ENCODE results near the gene LDLRAD3.

DNA sequence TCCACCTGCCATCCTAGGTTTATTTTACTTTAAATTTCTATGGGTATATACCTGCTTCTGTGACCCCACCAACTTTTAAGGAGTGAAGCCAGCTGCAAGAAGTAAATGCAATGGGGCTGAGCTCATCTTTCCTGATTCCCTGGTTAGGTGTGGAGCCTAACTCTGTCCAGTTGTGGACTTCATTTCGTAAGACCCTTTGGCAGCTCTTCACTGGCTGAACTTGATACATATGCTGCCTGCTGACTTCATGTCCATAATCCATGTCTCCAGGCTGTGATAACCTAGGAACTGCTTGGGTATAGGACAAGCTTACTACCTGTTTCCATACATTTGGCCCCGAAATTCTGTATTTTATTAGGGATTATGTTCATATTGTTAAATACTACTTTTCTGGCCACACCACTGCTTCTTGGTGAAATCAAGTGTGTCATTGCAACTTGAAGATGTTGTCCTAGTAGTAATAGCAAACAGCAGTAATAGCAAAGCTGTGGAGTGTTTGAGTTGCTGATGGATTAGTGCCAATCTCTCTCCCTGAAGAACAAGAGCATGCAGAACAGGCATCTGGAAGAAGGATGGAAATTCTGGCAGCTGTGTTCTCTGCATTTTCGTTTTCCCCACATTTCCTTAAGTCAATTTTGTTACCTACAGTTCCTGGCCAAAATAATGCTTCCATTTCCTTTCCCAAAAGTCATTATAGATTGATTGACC, 31.2 kb downstream of the LDLRAD3 start:
- TF ChIP-seq, protein P1, sequence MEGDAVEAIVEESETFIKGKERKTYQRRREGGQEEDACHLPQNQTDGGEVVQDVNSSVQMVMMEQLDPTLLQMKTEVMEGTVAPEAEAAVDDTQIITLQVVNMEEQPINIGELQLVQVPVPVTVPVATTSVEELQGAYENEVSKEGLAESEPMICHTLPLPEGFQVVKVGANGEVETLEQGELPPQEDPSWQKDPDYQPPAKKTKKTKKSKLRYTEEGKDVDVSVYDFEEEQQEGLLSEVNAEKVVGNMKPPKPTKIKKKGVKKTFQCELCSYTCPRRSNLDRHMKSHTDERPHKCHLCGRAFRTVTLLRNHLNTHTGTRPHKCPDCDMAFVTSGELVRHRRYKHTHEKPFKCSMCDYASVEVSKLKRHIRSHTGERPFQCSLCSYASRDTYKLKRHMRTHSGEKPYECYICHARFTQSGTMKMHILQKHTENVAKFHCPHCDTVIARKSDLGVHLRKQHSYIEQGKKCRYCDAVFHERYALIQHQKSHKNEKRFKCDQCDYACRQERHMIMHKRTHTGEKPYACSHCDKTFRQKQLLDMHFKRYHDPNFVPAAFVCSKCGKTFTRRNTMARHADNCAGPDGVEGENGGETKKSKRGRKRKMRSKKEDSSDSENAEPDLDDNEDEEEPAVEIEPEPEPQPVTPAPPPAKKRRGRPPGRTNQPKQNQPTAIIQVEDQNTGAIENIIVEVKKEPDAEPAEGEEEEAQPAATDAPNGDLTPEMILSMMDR (conservative IDR thresholded peaks at IDR 0.05; ENCODE audit: low read length) = no peak
- no peak for TF ChIP-seq EZH2phosphoT487 (IDR thresholded peaks at IDR 0.05; ENCODE audit: borderline replicate concordance)

All from Loucy (cell line).